HL-60 (cell line): ENCODE results near the gene RNFT2.

Experiments
- DNase-seq, 2 experiments: peaks; one replicate each; pipeline ENCODE4 v3.0.0-alpha.2; 2010 to 2020; ENCODE audit warnings: low read depth in 1 of 2, low spot score in 1 of 2
- H3K27ac ChIP-seq: fragments of 250-450 bp; sonication (Bioruptor Pico); replicated peaks from 2 replicates; pipeline ENCODE4 v1.5.1; 2020; ENCODE audit warnings: mild to moderate bottlenecking, moderate library complexity
- H3K27me3 ChIP-seq: fragments of 250-450 bp; sonication (Bioruptor Pico); 2 replicates; pipeline ENCODE4 v1.5.1; 2021; ENCODE audit warnings: mild to moderate bottlenecking, moderate library complexity; ENCODE audit not compliant: insufficient read depth, poor library complexity, severe bottlenecking
- H3K4me3 ChIP-seq: replicated peaks from 2 replicates; pipeline ENCODE4 v1.5.1; 2011; ENCODE audit warnings: mild to moderate bottlenecking, control low read depth, low read length; ENCODE audit not compliant: insufficient read depth
- GABPA ChIP-seq: IDR thresholded peaks from 2 replicates; pipeline ENCODE4 v1.6.1; 2012; ENCODE audit warnings: low read depth
- POLR2AphosphoS5 ChIP-seq: IDR thresholded peaks from 2 replicates; pipeline ENCODE4 v1.6.1; 2012; ENCODE audit warnings: low read depth
- SPI1 ChIP-seq: IDR thresholded peaks from 2 replicates; pipeline ENCODE4 v1.6.1; 2012; ENCODE audit warnings: low read depth, mild to moderate bottlenecking, borderline replicate concordance
- TF ChIP-seq, protein P1 (sequence below): IDR thresholded peaks from 2 replicates; pipeline ENCODE4 v1.6.1; 2012; ENCODE audit warnings: low read depth; ENCODE audit not compliant: insufficient replicate concordance
- TF ChIP-seq, protein P2 (sequence below): IDR thresholded peaks from one replicate; pipeline ENCODE4 v1.5.1; 2011; ENCODE audit warnings: low read length, control low read depth, inconsistent platforms; ENCODE audit not compliant: insufficient read depth

Gene RNFT2

DNA sequence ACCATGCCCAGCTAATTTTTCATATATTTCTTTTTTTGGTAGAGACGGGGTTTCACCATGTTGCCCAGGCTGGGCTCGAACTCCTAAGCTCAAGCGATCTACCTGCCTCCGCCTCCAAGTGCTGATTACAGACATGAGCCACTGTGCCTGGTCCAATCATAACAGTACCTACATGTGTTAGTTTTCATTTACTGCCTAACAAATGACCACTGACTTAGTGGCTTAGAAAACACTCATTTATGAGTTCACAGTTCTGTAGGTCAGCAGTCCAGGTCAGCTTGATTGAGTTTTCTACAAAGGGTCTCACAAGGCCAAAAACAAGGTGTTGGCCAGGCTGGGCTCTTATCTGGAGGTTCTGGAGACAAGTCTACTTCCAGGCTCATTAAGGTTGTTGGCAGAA, 60.6 kb downstream of the RNFT2 start:
- TF ChIP-seq, protein P1, sequence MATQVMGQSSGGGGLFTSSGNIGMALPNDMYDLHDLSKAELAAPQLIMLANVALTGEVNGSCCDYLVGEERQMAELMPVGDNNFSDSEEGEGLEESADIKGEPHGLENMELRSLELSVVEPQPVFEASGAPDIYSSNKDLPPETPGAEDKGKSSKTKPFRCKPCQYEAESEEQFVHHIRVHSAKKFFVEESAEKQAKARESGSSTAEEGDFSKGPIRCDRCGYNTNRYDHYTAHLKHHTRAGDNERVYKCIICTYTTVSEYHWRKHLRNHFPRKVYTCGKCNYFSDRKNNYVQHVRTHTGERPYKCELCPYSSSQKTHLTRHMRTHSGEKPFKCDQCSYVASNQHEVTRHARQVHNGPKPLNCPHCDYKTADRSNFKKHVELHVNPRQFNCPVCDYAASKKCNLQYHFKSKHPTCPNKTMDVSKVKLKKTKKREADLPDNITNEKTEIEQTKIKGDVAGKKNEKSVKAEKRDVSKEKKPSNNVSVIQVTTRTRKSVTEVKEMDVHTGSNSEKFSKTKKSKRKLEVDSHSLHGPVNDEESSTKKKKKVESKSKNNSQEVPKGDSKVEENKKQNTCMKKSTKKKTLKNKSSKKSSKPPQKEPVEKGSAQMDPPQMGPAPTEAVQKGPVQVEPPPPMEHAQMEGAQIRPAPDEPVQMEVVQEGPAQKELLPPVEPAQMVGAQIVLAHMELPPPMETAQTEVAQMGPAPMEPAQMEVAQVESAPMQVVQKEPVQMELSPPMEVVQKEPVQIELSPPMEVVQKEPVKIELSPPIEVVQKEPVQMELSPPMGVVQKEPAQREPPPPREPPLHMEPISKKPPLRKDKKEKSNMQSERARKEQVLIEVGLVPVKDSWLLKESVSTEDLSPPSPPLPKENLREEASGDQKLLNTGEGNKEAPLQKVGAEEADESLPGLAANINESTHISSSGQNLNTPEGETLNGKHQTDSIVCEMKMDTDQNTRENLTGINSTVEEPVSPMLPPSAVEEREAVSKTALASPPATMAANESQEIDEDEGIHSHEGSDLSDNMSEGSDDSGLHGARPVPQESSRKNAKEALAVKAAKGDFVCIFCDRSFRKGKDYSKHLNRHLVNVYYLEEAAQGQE = no peak
- TF ChIP-seq, protein P2, sequence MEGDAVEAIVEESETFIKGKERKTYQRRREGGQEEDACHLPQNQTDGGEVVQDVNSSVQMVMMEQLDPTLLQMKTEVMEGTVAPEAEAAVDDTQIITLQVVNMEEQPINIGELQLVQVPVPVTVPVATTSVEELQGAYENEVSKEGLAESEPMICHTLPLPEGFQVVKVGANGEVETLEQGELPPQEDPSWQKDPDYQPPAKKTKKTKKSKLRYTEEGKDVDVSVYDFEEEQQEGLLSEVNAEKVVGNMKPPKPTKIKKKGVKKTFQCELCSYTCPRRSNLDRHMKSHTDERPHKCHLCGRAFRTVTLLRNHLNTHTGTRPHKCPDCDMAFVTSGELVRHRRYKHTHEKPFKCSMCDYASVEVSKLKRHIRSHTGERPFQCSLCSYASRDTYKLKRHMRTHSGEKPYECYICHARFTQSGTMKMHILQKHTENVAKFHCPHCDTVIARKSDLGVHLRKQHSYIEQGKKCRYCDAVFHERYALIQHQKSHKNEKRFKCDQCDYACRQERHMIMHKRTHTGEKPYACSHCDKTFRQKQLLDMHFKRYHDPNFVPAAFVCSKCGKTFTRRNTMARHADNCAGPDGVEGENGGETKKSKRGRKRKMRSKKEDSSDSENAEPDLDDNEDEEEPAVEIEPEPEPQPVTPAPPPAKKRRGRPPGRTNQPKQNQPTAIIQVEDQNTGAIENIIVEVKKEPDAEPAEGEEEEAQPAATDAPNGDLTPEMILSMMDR = no peak
- TF ChIP-seq GABPA = no peak
- TF ChIP-seq SPI1 = no peak
- no peak for TF ChIP-seq POLR2AphosphoS5
- DNase-seq = no peak
- Histone ChIP-seq H3K4me3 (no peak overlapping the region), H3K27ac (no peak overlapping the region), H3K27me3 (no peaks in the 10 kb centered on the region)

DNA sequence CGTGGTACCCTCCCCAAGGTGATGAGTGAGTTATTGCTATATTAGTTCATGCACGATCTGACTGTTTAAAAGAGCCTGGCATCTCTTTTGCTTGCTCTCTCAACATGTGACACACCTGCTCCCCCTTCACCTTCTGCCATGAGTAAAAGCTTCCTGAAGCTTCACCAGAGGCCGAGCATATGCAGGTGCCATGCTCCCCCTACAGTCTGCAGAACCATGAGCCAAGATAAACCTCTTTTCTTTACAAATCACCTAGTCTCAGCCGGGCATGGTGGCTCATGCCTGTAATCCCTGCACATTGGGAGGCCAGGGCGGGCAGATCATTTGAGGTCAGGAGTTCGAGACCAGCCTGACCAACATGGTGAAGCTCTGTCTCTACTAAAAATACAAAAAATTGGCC, 61.8 kb downstream of the RNFT2 start:
- no peak for TF ChIP-seq GABPA
- TF ChIP-seq, protein P1 = no peak
- TF ChIP-seq, protein P2 = no peak
- TF ChIP-seq POLR2AphosphoS5 = no peak
- TF ChIP-seq SPI1 = no peak

DNA sequence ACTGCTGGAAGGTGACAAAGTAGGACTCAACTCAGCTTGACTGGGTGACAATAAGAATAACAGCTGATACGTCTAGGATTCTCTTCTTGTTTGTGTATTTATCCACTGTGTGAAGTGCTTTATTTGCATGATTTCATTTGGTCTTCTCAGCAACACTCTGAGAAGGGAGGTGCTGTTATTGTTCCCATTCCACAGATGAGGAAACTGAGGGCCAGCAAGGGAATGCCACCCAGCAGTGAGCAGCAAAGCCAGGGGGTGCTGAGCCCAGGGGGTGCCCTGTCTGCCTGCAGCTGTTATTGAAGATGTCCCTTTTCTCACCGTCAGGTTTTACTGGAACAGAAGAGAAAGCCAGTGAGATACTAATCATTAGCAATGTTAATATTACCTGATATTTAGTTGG, 62.8 kb downstream of the RNFT2 start:
- no peak for DNase-seq
- no peak overlapping the region for H3K4me3 ChIP-seq
- no peaks in the 10 kb centered on the region for H3K27me3 ChIP-seq
- no peak overlapping the region for H3K27ac ChIP-seq
- TF ChIP-seq POLR2AphosphoS5 (no peak), SPI1 (no peak), GABPA (no peak)
- TF ChIP-seq, protein P2 = no peak
- TF ChIP-seq, protein P1 = no peak

More for the DNA sequence above, 61.8 kb downstream of the RNFT2 start:
- Histone ChIP-seq H3K27me3 (no peaks in the 10 kb centered on the region), H3K4me3 (no peak overlapping the region), H3K27ac (no peak overlapping the region)
- no peak for DNase-seq
